GM19395 (cell line): ENCODE data around the gene TMEM134.

ENCODE experiments used
- ATAC-seq: cut with Tn5 transposase; IDR thresholded peaks from one replicate; pipeline ENCODE4 v1.9.1; 2021; ENCODE audit warnings: mild to moderate bottlenecking, moderate library complexity; ENCODE audit not compliant: unreplicated experiment

Gene TMEM134

GRCh38 chr11:67463680-67464410 lies 5.2 kb downstream of the TMEM134 start:
- no peak for ATAC-seq

- no peak for ATAC-seq
These were observed 5.9 kb downstream of the TMEM134 start for GRCh38 chr11:67463186-67463585.

- no peak for ATAC-seq
These were observed 10.8 kb downstream of the TMEM134 start for GRCh38 chr11:67458266-67458665.

- no peak for ATAC-seq
These were observed 11.6 kb downstream of the TMEM134 start for GRCh38 chr11:67457453-67457852.

GRCh38 chr11:67456068-67456705 lies 12.9 kb downstream of the TMEM134 start:
- no peak for ATAC-seq

- no peak for ATAC-seq
These were observed 14.0 kb downstream of the TMEM134 start, which contains the start of gene CABP4 for GRCh38 chr11:67455054-67455453. TSS of gene CABP4 (plus strand) at chr11:67455354. CDS start at chr11:67455424, 70 bp downstream.

GRCh38 chr11:67453816-67454732 lies 15.0 kb downstream of the TMEM134 start:
- no peak for ATAC-seq

GRCh38 chr11:67452141-67452952 lies 16.7 kb downstream of the TMEM134 start, which contains the start of gene GPR152:
TSS of gene GPR152 (minus strand) at chr11:67452729. CDS start at chr11:67452724, 5 bp downstream.
- ATAC-seq, result no peak

GRCh38 chr11:67451658-67451976 lies 17.4 kb downstream of the TMEM134 start:
- ATAC-seq, result no peak

GRCh38 chr11:67450796-67451657 lies 18.0 kb downstream of the TMEM134 start:
- ATAC-seq, result no peak

- ATAC-seq, result no peak
These were observed 19.8 kb downstream of the TMEM134 start for GRCh38 chr11:67449116-67449844.

GRCh38 chr11:67448220-67448609 lies 20.8 kb downstream of the TMEM134 start:
- no peak for ATAC-seq

GRCh38 chr11:67445515-67445914 lies 23.5 kb downstream of the TMEM134 start:
- ATAC-seq, result no peak

- no peak for ATAC-seq
These were observed 26.3 kb downstream of the TMEM134 start for GRCh38 chr11:67442504-67443404.

GRCh38 chr11:67441731-67442351 lies 27.2 kb downstream of the TMEM134 start:
- ATAC-seq, result no peak

GRCh38 chr11:67441098-67441563 lies 27.9 kb downstream of the TMEM134 start:
- no peak for ATAC-seq
